ENCODE data around the gene RNF26. TPM values are rescaled to one million over a fixed set of nuclear protein-coding genes. Genes with fewer than 3 reads are reported as not detected.

The RNF26 gene
- total RNA-seq, 1 donor from 2014 or later: 14.0 TPM

GRCh38 chr11:119340335-119341221 is 6.3 kb downstream of the RNF26 start, which contains the start of gene C1QTNF5:
Gene C1QTNF5 (minus strand): TSS chr11:119340883. CDS start chr11:119340397, 486 bp downstream.
- DNase-seq: peak; percentile 91
- H3K4me3 ChIP-seq: peak within 1 kb of the TSS; percentile 77
- H3K9me3 ChIP-seq (replicated peaks): no peaks in the 10 kb centered on the region
- TF ChIP-seq CTCF (IDR thresholded peaks at IDR 0.05; ENCODE audit: borderline replicate concordance): no peak
- peak within 1 kb of the TSS; percentile 95 for H3K27ac ChIP-seq (replicated peaks)
- H3K4me1 ChIP-seq: peaks cover 68% of the 10 kb centered on the region
- peaks cover 5% of the 10 kb centered on the region for H3K36me3 ChIP-seq
- no peaks in the 10 kb centered on the region for H3K27me3 ChIP-seq (ENCODE audit: low read depth)
- intact Hi-C loops (cut with micrococcal nuclease): no loop called here

- H3K9me3 ChIP-seq (replicated peaks): no peaks in the 10 kb centered on the region
- intact Hi-C loops (cut with micrococcal nuclease): no loop called here
- peak overlapping the region; percentile 77 for H3K4me3 ChIP-seq
- no peaks in the 10 kb centered on the region for H3K27me3 ChIP-seq (ENCODE audit: low read depth)
- peaks cover 59% of the 10 kb centered on the region for H3K4me1 ChIP-seq
- no peak for DNase-seq
- TF ChIP-seq CTCF (IDR thresholded peaks at IDR 0.05; ENCODE audit: borderline replicate concordance): no peak
- peak overlapping the region; percentile 95 for H3K27ac ChIP-seq (replicated peaks)
- H3K36me3 ChIP-seq: peaks cover 5% of the 10 kb centered on the region
These were observed 7.1 kb downstream of the RNF26 start for GRCh38 chr11:119341222-119342022.

- H3K4me1 ChIP-seq: peaks cover 54% of the 10 kb centered on the region
- H3K27ac ChIP-seq (replicated peaks): no peak overlapping the region
- H3K9me3 ChIP-seq (replicated peaks): no peaks in the 10 kb centered on the region
- H3K4me3 ChIP-seq: no peak overlapping the region
- DNase-seq: no peak
- TF ChIP-seq CTCF (IDR thresholded peaks at IDR 0.05; ENCODE audit: borderline replicate concordance): no peak
- intact Hi-C loops (cut with micrococcal nuclease): no loop called here
- peaks cover under 1% of the 10 kb centered on the region for H3K36me3 ChIP-seq
- no peaks in the 10 kb centered on the region for H3K27me3 ChIP-seq (ENCODE audit: low read depth)
These were observed 7.6 kb downstream of the RNF26 start for GRCh38 chr11:119342023-119342300.

- no peak overlapping the region for H3K4me3 ChIP-seq
- no peaks in the 10 kb centered on the region for H3K36me3 ChIP-seq
- DNase-seq: no peak
- no peaks in the 10 kb centered on the region for H3K27me3 ChIP-seq (ENCODE audit: low read depth)
- no peak for TF ChIP-seq CTCF (IDR thresholded peaks at IDR 0.05; ENCODE audit: borderline replicate concordance)
- H3K4me1 ChIP-seq: peaks cover 52% of the 10 kb centered on the region
- H3K9me3 ChIP-seq (replicated peaks): no peaks in the 10 kb centered on the region
- no peak overlapping the region for H3K27ac ChIP-seq (replicated peaks)
- intact Hi-C loops (cut with micrococcal nuclease): no loop called here
These were observed 8.2 kb downstream of the RNF26 start for GRCh38 chr11:119342362-119343130.

- no peaks in the 10 kb centered on the region for H3K36me3 ChIP-seq
- no peak overlapping the region for H3K4me3 ChIP-seq
- peaks cover 41% of the 10 kb centered on the region for H3K4me1 ChIP-seq
- no peak for DNase-seq
- TF ChIP-seq CTCF (IDR thresholded peaks at IDR 0.05; ENCODE audit: borderline replicate concordance): no peak
- H3K27ac ChIP-seq (replicated peaks): no peak overlapping the region
- H3K27me3 ChIP-seq (ENCODE audit: low read depth): no peaks in the 10 kb centered on the region
- intact Hi-C loops (cut with micrococcal nuclease): no loop called here
- H3K9me3 ChIP-seq (replicated peaks): no peaks in the 10 kb centered on the region
These were observed 9.4 kb downstream of the RNF26 start for GRCh38 chr11:119343726-119344125.
